NK-92 (cell line): Measurements from ENCODE around the gene CRTAP.
"Not testable (repeated sequence)": the region's sequence is repeated elsewhere in the genome, so short reads cannot be mapped to it uniquely, and the experiment has no call there.

Experiments used
- DNase-seq: peaks from one replicate; lab custom pipeline; 2025; ENCODE audit not compliant: unreplicated experiment; lab: John Stamatoyannopoulos, UW

CRTAP gene

GRCh38 chr3:33139006-33139623 lies 25.3 kb downstream of the CRTAP start:
- not testable (repeated sequence) for DNase-seq

- no peak for DNase-seq
Measured at GRCh38 chr3:33139996-33140395, 26.2 kb downstream of the CRTAP start.

- no peak for DNase-seq
Measured at GRCh38 chr3:33141006-33141405, 27.2 kb downstream of the CRTAP start.

- no peak for DNase-seq
Measured at GRCh38 chr3:33144433-33144832, 30.6 kb downstream of the CRTAP start.

- DNase-seq, result no peak
Measured at GRCh38 chr3:33145221-33145900, 31.5 kb downstream of the CRTAP start.

GRCh38 chr3:33145901-33146580 lies 32.2 kb downstream of the CRTAP start:
- DNase-seq, result no peak

GRCh38 chr3:33146791-33147445 lies 33.1 kb downstream of the CRTAP start:
- DNase-seq, result no peak

GRCh38 chr3:33149342-33149741 lies 35.5 kb downstream of the CRTAP start:
- DNase-seq, result no peak

- no peak for DNase-seq
Measured at GRCh38 chr3:33152363-33153360, 38.8 kb downstream of the CRTAP start.

- DNase-seq, result no peak
Measured at GRCh38 chr3:33153782-33154181, 40.0 kb downstream of the CRTAP start.

GRCh38 chr3:33155301-33155700 lies 41.5 kb downstream of the CRTAP start:
- DNase-seq, result no peak

GRCh38 chr3:33159234-33159633 lies 45.4 kb downstream of the CRTAP start:
- no peak for DNase-seq

- DNase-seq, result no peak
Measured at GRCh38 chr3:33159981-33160380, 46.2 kb downstream of the CRTAP start.

- DNase-seq, result not testable (repeated sequence)
Measured at GRCh38 chr3:33162621-33163020, 48.8 kb downstream of the CRTAP start.

GRCh38 chr3:33165372-33165771 lies 51.6 kb downstream of the CRTAP start:
- no peak for DNase-seq

- no peak for DNase-seq
Measured at GRCh38 chr3:33166095-33166494, 52.3 kb downstream of the CRTAP start.

GRCh38 chr3:33167284-33167683 lies 53.5 kb downstream of the CRTAP start:
- DNase-seq, result no peak

GRCh38 chr3:33167716-33168336 lies 54.0 kb downstream of the CRTAP start:
- no peak for DNase-seq

- DNase-seq, result no peak
Measured at GRCh38 chr3:33170531-33170930, 56.7 kb downstream of the CRTAP start.

- no peak for DNase-seq
Measured at GRCh38 chr3:33171580-33171979, 57.8 kb downstream of the CRTAP start.
